Neural cell (in vitro differentiated cells): ENCODE measurements around the gene GNB1. TPM values are rescaled to one million over a fixed set of nuclear protein-coding genes. Genes with fewer than 3 reads are reported as not detected.

Experiments
- H2AFZ ChIP-seq: fragments of 200-600, 300-800 bp; sonication (generic), shearing (Covaris generic); 2 replicates; pipeline ENCODE4 v1.6.0; 2014; ENCODE audit warnings: low read depth, mild to moderate bottlenecking, antibody characterized with exemption, low read length, moderate library complexity
- H3F3A ChIP-seq: fragments of 200-600 bp; shearing (Covaris generic); 2 replicates; pipeline ENCODE4 v1.6.1; 2016; ENCODE audit warnings: mild to moderate bottlenecking, moderate library complexity, mixed read lengths, antibody characterized with exemption, low read length; ENCODE audit not compliant: insufficient read depth, poor library complexity, severe bottlenecking
- H3K27ac ChIP-seq: fragments of 200-600, 300-800 bp; sonication (generic), shearing (Covaris generic); 2 replicates; pipeline ENCODE4 v1.5.1; 2014; ENCODE audit warnings: mild to moderate bottlenecking, low read length, moderate library complexity
- H3K27me3 ChIP-seq: fragments of 300-800, 200-600 bp; sonication (generic), shearing (Covaris generic); 2 replicates; pipeline ENCODE4 v1.6.0; 2014; ENCODE audit warnings: mild to moderate bottlenecking, low read depth, low read length, moderate library complexity; ENCODE audit not compliant: insufficient read depth
- H3K36me3 ChIP-seq: fragments of 300-800, 200-600 bp; sonication (generic), shearing (Covaris generic); 2 replicates; pipeline ENCODE4 v1.5.1; 2014; ENCODE audit warnings: mild to moderate bottlenecking, antibody characterized with exemption, low read length, moderate library complexity; ENCODE audit not compliant: insufficient read depth
- H3K4me2 ChIP-seq: fragments of 300-800, 200-600 bp; sonication (generic), shearing (Covaris generic); 2 replicates; pipeline ENCODE4 v1.6.0; 2014; ENCODE audit warnings: mild to moderate bottlenecking, low read length
- H3K4me3 ChIP-seq: fragments of 300-800, 200-600 bp; sonication (generic), shearing (Covaris generic); 2 replicates; pipeline ENCODE4 v1.5.1; 2014; ENCODE audit warnings: mild to moderate bottlenecking, low read length, moderate library complexity
- H3K79me2 ChIP-seq: fragments of 200-600 bp; shearing (Covaris generic); replicated peaks from 2 replicates; pipeline ENCODE4 v1.6.0; 2014; ENCODE audit warnings: mild to moderate bottlenecking, low read length, moderate library complexity; ENCODE audit not compliant: insufficient read depth
- H3K9ac ChIP-seq: fragments of 300-800, 200-600 bp; sonication (generic), shearing (Covaris generic); 2 replicates; pipeline ENCODE4 v1.6.1; 2016; ENCODE audit warnings: mild to moderate bottlenecking, low read length, mixed read lengths
- H3K9me2 ChIP-seq: fragments of 200-600 bp; shearing (Covaris generic); 2 replicates; pipeline ENCODE4 v1.6.1; 2016; ENCODE audit warnings: mild to moderate bottlenecking, low read length, mixed read lengths; ENCODE audit not compliant: insufficient read depth
- H3K9me3 ChIP-seq: fragments of 200-600, 300-800 bp; sonication (generic), shearing (Covaris generic); 2 replicates; pipeline ENCODE4 v1.6.1; 2016; ENCODE audit warnings: mild to moderate bottlenecking, mixed run types, low read length, moderate library complexity, mixed read lengths
- H4K20me1 ChIP-seq: fragments of 200-600 bp; shearing (Covaris generic); 2 replicates; pipeline ENCODE4 v1.6.1; 2016; ENCODE audit warnings: mild to moderate bottlenecking, mixed run types; ENCODE audit not compliant: insufficient read depth
- CTCF ChIP-seq: fragments of 450-650 bp; IDR thresholded peaks from 2 replicates; pipeline ENCODE4 v1.5.1; 2014; ENCODE audit warnings: antibody characterized with exemption, mild to moderate bottlenecking, moderate library complexity; ENCODE audit not compliant: poor library complexity, severe bottlenecking
- EP300 ChIP-seq: fragments of 450-650 bp; conservative IDR thresholded peaks from 2 replicates; pipeline ENCODE4 v1.6.1; 2014; ENCODE audit warnings: antibody characterized with exemption, mild to moderate bottlenecking, moderate library complexity; ENCODE audit not compliant: poor library complexity, severe bottlenecking
- EZH2 ChIP-seq: fragments of 200-600, 300-800 bp; shearing (Covaris generic), sonication (generic); IDR thresholded peaks from 2 replicates; pipeline ENCODE4 v1.6.1; 2014; ENCODE audit warnings: antibody characterized with exemption, low read length, borderline replicate concordance, mild to moderate bottlenecking; ENCODE audit not compliant: insufficient read depth, poor library complexity, severe bottlenecking
- MXI1 ChIP-seq: fragments of 450-650 bp; conservative IDR thresholded peaks from 2 replicates; pipeline ENCODE4 v1.6.1; 2014; ENCODE audit warnings: antibody characterized with exemption, mild to moderate bottlenecking; ENCODE audit not compliant: poor library complexity, severe bottlenecking
- POLR2AphosphoS5 ChIP-seq: IDR thresholded peaks from 2 replicates; pipeline ENCODE4 v1.6.1; 2012
- RAD21 ChIP-seq: fragments of 450-650 bp; conservative IDR thresholded peaks from 2 replicates; pipeline ENCODE4 v1.6.1; 2014; ENCODE audit warnings: antibody characterized with exemption, mild to moderate bottlenecking, moderate library complexity
- REST ChIP-seq: IDR thresholded peaks from 2 replicates; pipeline ENCODE4 v1.6.1; 2012; ENCODE audit warnings: borderline replicate concordance
- SMC3 ChIP-seq: fragments of 450-650 bp; conservative IDR thresholded peaks from 2 replicates; pipeline ENCODE4 v1.6.1; 2014; ENCODE audit warnings: antibody characterized with exemption, mild to moderate bottlenecking, moderate library complexity; ENCODE audit not compliant: poor library complexity
- TAF1 ChIP-seq: IDR thresholded peaks from 2 replicates; pipeline ENCODE4 v1.6.1; 2012; ENCODE audit warnings: low read depth
- polyA plus RNA-seq: library from polyadenylated mRNA; depleted of rRNA; stranded (reverse); fragments of >200 nt; gene quantifications from 2 replicates; pipeline ENCODE4 v1.2.3, GENCODE V29; 2014

The GNB1 gene
- polyA plus RNA-seq, 1 donor from 2014 or later: 325 TPM

GRCh38 chr1:1893291-1893985 is 2.6 kb upstream of the GNB1 start:
- Histone ChIP-seq H3K9ac (no peak overlapping the region), H3F3A (peaks cover 11% of the 10 kb centered on the region), H3K27ac (no peak overlapping the region), H3K4me2 (no peak overlapping the region), H4K20me1 (peaks cover 4% of the 10 kb centered on the region), H3K79me2 (peaks cover 26% of the 10 kb centered on the region), H3K36me3 (no peaks in the 10 kb centered on the region), H3K27me3 (no peaks in the 10 kb centered on the region), H3K9me3 (no peaks in the 10 kb centered on the region), H3K9me2 (no peaks in the 10 kb centered on the region), H3K4me3 (no peak overlapping the region), H2AFZ (no peak overlapping the region)
- TF ChIP-seq CTCF (no peak), MXI1 (no peak), REST (no peak), RAD21 (no peak), POLR2AphosphoS5 (no peak), EZH2 (no peak), SMC3 (no peak), TAF1 (no peak), EP300 (no peak)

GRCh38 chr1:1892763-1893120 is 1.9 kb upstream of the GNB1 start:
- peaks cover 7% of the 10 kb centered on the region for H4K20me1 ChIP-seq
- H3K9me2 ChIP-seq: no peaks in the 10 kb centered on the region
- peaks cover 33% of the 10 kb centered on the region for H3K79me2 ChIP-seq
- peaks cover 11% of the 10 kb centered on the region for H3F3A ChIP-seq
- H3K27me3 ChIP-seq: no peaks in the 10 kb centered on the region
- peak overlapping the region; percentile 97 for H3K9ac ChIP-seq
- no peak overlapping the region for H3K4me2 ChIP-seq
- TF ChIP-seq TAF1 (no peak), REST (no peak), POLR2AphosphoS5 (no peak), CTCF (no peak), MXI1 (no peak), EZH2 (no peak), EP300 (no peak), RAD21 (no peak), SMC3 (no peak)
- no peak overlapping the region for H3K27ac ChIP-seq
- H2AFZ ChIP-seq: no peak overlapping the region
- H3K36me3 ChIP-seq: no peaks in the 10 kb centered on the region
- peak overlapping the region; percentile 86 for H3K4me3 ChIP-seq
- H3K9me3 ChIP-seq: no peaks in the 10 kb centered on the region
